SK-N-MC (cell line): Measurements from ENCODE around the gene WDR41.

Experiments
- EZH2 ChIP-seq: fragments of 200-600 bp; sonication (generic); IDR thresholded peaks from one replicate; pipeline ENCODE4 v1.6.1; 2017; ENCODE audit warnings: antibody characterized with exemption
- FOXP2 ChIP-seq: optimal IDR thresholded peaks from 2 replicates; pipeline ENCODE3; 2011; ENCODE audit warnings: mild to moderate bottlenecking, moderate library complexity; ENCODE audit not compliant: insufficient read depth; ENCODE audit errors: extremely low read length, control extremely low read depth
- POLR2AphosphoS5 ChIP-seq: IDR thresholded peaks from 2 replicates; pipeline ENCODE4 v1.6.1; 2012; ENCODE audit warnings: mild to moderate bottlenecking, low read depth, low read length, borderline replicate concordance

- no peak for TF ChIP-seq EZH2
- TF ChIP-seq POLR2AphosphoS5: no peak
- no peak for TF ChIP-seq FOXP2
These were observed 21.2 kb upstream of the WDR41 start for GRCh38 chr5:77513321-77513720.
